Activated naive CD4-positive, alpha-beta T cell treated with anti-CD3 and anti-CD28 coated beads, Interleukin-2, amount 50 U/mL, for 16 hours (primary cell): Measurements from ENCODE around the gene GLCE.
"Not testable (repeated sequence)": the region's sequence is repeated elsewhere in the genome, so short reads cannot be mapped to it uniquely, and the experiment has no call there.

ENCODE experiments used
- DNase-seq: peaks from one replicate; pipeline ENCODE4 v3.0.0-alpha.2; 2020

GLCE gene

DNA sequence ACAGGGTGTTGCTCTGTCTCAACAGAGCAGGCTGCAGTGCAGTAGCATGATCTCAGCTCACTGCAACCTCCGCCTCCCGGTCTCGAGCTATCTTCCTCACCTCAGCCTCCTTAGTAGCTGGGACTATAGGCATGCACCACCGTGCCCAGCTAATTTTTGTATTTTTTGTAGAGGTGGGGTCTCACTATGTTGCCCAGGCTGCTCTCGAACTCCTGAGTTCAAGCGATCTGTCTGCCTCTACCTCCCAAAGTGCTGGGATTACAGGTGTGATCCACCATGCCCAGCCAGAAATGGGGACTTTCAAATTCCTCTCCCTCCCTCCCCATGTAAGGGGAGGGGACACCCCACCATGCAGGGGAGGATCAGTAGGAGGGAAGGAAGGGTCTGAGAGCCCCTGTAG, 141.7 kb downstream of the GLCE start:
- not testable (repeated sequence) for DNase-seq

DNA sequence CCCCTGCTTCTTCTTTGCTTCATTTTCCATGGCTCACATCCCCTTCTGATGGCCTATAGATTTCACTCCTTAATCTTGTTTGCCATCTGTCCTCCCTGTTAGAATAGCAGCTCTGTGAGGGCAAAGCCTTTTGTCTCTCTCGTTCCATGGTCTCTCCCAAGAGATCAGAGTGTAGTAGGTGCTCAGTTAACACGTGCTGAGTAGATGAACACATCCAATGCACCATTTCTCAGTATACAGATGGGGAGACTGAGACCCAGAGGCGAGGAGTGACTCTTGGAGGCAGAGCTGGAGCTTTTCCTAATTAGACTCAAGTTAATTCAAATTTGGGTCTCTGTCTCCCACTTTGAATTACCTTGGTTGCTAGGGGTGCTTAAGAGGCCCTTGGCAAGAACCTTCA, 142.5 kb downstream of the GLCE start:
- DNase-seq = no peak

DNA sequence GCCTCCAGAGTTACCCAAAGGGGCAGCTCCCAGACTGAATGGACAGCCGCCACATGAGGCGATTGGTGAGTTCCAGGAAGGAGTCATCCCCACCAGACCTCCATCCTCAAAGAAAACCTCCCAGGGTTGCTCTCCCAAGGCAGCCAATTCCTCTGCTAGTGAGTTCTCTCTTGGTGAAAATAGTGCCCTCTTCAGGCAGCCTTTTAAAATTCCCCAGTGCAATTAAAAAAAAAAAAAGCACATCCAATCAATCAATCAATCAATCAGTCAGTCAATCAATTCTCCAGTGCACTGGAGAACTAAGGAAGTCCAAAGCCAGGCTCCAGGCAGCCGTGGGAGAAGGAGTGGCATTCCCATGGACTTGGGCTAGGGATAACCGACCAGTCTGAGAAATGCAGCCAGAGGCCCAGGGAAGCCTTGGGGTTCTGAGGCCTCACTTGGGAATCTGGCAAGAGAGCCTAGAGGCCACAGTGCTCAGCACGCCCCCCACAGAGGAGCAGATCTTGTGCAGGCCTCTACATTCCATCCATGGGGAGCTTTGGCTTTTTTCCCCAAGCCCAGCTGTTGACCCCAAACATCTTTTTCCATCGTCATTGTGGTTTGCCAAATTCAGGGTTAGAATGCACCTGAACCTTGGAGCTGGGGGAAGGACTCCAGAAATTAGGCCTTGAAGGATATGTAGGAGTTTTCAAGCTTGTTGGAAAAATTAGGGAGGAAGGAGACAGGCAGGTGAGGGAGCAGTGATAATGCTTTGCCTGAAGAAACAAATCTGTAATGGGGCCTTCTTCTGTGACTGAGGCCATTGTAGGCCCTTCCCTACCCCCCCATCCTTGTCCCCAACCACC, 143.1 kb downstream of the GLCE start:
- DNase-seq = no peak

DNA sequence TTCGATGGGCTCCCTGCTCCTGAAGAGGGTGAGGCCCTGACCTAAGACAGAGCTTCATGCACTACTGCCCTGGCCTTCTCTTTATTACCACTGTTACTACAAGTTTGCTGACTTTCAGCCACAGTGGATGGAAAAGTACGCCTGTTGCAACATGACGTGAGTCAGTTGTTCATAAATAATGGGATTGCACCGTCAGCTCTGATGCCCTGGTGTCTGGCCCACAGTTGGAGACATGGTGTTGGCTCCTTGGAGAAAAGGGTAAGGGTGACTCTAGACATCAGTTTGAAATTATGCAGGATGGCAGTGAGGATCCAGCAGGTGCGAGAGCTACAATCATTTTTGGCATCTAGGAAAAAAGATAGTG, 143.7 kb downstream of the GLCE start:
- no peak for DNase-seq

DNA sequence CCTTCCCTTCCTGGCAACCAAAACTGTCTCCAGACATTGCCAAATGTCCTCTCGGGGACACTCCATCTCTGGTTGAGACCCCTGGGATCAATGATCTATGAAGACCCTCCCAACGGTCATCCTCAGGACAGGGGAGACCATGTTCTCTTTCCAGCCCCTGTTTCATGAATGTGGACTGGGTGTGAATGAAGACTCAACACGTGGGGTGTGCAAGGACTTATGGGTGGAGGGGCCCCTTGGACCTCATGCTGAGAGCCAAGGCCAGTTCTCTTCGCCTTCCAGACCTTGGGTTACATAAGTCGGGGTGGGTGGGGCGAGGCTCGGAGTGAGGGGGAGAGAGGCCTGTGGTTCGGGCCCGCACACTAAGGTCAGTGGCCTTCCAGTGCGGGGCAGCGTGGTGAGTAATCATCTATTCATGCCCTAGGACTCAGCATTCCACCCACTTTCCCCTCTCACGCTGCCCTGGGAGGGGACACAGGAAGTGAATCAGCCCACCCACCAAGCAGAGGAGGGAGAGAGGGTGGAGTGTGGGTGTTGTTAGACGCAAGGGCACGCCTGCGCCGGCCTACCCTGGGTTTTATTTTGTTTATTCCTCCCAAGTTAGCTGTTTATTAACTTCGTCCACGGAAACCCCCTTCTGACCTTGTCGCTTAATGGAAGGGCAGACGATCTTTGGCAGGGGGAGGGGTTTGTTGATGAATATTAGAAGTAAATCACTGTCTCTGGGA, 144.9 kb downstream of the GLCE start:
- DNase-seq = no peak

DNA sequence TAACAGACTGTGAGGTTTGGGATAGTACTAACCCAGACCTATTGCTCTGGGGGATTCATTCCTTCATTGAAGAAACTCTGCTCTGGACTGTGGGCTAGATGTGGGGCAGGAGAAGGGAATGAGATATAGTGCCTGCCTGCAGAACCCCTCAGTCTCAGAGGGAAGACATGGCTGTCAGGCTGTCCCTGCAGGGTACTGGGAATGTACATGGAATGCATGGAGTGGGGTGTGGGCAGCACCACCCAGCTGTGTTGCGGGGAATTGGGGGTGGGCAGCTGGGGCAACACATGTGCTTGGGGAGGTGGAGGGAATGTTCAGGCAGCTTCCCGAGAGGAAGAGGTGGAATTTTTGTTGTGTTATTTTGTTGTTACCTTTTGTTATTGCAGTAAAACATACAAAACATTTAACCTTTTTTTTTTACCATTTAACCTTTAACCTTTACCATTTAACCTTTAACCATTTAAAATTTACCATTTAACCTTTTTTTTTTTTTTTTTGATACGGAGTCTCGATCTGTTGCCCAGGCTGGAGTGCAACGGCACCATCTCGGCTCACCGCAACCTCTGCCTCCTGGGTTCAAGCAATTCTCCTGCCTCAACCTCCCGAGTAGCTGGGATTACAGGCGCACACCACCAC, 145.6 kb downstream of the GLCE start:
- DNase-seq = no peak

DNA sequence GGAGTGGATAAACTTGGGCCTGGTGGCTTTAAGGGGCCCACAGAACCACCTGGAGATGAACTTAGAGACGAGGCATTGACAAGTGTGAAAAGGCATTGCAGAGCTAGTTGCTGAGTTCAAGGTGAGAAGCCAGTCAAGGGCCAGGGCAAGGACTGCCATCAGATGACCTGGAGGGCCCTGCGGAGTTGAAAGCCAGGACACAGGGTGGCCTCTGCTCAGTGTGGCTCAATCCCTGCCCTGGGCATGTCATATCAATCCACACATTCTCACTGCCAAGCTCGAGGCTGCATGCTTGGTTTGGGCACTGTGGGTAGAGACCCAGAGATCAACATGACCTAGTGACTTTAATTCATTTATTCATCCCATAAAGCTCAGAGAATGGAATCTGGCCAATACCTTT, 147.5 kb downstream of the GLCE start:
- DNase-seq = no peak

DNA sequence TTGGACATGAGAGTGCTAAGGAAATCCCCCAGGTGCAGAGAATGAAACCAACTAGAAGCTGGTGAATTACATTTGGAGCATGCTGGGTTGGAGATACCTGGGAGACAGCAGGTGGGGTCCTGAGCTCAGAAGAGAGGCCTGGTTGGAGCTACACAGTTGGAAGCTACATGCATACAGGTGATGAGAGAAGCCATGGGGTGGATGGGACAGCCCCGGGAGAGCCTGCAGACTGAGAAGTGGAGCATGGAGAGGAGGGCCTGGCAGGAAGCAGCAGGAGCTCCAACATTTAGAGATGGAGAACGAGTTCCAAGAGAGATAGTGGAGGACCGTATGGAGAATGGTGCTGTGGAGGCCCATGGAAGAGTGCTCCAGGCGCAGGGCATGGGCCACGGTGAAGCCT, 148.5 kb downstream of the GLCE start:
- DNase-seq = no peak

DNA sequence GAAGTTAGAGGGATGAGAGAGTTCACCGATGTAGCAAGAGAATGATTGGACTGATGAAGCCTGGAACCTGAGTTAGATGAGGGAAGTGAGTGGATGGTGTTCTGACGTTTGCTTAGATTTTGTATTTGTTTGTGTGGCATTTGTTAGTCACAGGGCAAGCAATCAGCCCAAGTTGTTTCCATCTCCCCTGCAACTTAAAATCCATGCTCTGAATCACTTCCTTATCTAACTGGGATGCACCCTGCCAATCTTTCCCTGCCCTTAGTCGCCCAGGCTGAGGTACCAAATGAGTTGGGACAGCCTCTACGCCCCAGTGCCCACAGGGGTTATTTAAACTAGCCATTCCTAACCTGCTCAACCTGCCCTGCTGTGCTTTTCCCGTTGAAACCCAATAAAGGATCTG, 150.9 kb downstream of the GLCE start:
- DNase-seq = no peak

DNA sequence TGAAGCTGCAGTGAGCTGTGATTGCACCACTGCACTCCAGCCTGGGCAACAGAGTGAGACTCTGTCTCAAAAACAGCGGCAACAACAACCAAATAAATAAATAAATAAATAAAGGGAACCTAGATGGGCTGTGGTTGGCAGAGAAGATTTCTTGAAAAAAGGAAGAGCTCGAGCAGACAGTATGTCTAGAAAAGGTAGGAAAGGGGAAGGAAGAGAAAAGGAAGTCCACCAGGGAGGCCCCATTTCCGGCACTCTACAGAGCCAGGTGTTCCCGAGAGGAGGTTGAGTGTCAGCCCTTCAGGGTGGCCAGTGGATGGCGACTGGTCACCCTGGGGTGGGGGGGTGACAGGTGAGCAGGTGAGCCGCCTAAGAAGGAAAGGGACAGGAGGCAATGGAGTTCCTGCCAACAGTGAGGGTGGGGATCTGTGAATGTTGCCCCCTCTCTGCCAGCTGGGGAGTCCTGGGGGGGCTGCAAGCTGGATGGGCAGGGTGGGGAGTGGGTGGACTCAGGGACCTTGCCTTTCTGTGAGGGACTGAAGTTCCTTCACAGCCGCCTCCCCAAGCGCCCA, 153.1 kb downstream of the GLCE start:
- DNase-seq = no peak

DNA sequence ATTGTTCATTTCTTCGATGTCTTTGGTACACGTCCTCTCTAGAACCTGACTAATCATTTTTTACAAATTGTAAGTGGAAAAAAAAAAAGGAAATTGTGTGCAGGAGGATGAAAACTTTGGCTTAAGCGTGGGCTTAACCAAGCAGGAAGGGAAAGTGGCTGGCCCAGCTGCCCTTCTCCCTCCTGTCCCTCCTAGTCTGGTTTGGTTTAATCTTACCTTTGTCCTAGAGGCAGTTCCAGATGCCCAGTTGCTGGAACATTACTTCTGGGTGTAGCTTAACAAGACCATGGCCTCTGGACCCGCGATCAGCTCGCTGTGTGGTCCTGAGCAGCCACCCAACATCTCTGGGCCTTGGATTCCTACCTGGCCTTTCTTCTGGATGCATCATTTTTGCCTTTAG, 153.7 kb downstream of the GLCE start:
- no peak for DNase-seq

DNA sequence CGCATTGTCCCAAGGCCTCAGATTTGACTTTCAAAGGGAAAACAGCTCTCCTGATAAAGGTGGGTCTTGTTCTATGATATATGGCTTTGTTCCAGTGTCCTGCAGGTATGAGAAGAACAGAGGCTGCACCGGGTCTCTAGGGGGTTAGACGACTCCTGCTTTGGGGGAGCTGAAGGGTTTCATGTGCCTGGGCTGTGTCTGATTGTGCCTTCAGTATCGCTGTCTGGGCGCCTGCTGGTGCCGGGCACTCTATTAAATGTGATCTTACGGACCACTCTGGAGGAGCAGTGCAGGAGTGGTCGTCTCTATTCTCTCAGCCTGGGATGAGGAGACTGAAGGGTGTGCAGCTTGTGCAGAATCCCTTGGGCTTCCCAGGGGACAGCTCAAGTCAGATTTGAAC, 154.3 kb downstream of the GLCE start:
- DNase-seq = no peak

DNA sequence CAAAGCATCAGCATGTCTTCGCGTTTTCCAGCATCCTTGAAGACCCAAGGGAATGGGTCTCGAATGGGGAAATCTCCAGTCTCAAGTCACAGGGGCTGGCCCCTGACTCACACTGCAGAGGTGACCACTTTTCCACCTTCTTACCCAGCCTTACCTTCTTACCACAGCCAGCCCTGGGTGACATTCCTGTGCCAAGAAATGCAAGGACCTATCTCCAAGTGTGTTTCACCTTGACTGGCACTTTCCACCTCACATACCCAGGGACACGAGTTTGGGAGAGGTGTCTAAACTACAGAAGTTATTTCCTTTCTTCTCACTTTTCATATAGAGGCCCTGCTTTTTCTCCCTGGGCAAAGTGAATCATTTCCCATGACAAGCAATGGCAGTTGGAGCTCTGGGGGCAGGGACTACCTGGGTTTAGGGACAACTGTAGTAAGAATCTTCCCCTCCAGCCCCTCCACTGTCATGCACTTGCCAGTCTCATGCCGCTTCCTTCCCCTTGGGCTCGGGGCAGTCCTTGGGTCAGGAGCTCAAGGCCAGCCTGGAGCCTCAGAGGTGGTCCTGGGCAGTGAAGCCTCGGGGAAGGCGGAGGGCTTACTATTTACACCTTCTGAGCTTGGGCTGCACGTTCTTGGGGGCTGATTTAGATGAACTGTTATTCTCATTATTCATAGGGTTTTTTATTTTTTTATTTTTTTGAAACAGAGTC, 155.1 kb downstream of the GLCE start:
- DNase-seq = no peak

DNA sequence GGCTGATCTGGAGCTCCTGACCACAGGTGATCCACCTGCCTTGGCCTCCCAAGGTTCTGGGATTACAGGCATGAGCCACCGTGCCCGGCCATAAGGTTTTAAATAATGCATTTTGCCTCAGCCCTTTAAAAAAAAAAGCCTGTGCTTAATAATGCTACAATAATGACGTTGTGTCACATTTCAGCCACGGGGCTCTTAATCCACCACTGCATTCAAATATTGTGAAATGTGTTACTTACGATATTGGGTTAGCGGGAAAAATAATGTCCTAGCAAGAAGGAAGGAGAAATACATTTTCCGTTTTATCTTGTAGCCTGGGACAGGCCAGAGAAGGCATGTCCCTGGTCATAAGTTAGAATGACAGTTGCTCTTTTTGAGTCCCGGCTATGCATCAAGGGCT, 155.9 kb downstream of the GLCE start:
- no peak for DNase-seq

DNA sequence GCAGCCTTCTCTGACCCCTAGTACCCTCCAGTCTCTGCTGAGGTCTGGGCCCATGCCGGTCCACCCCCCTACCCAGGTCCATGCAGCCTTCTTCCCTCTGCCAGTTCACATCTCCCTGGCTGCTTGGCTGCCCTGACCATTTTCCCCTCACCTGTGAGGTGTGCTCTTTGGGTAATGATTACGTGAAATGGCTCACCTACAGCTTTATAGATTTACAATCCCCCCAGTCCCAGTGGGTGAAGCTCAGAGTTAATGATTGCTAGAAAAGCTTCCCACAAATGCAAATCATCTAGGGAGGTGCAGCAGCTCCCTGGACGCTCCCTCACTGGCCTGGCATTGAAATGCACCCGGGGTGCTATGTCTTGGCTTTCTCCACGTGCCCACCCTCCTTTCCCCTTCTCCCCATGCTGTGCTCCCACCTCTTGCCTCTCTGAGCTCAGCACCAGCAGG, 157.0 kb downstream of the GLCE start:
- DNase-seq = no peak

DNA sequence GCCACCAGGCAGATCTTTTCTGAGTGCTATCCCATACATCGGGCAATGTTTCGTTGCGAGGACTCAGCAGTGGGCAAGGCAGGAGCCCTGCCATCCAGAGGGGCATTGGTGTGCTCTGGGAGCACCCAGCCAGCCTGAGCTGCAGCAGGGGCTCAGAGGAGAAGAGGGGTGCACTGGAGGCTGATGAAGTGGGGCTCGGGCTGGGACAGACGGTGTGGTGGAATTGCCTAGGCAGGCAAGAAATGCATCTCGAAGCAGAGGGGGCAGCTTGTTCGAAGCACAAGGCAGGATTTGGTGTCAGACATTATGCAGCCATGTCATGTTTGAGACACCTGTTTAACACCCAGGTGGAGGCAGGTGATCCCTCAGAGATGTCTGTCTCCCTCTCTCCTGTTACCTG, 157.6 kb downstream of the GLCE start:
- no peak for DNase-seq

DNA sequence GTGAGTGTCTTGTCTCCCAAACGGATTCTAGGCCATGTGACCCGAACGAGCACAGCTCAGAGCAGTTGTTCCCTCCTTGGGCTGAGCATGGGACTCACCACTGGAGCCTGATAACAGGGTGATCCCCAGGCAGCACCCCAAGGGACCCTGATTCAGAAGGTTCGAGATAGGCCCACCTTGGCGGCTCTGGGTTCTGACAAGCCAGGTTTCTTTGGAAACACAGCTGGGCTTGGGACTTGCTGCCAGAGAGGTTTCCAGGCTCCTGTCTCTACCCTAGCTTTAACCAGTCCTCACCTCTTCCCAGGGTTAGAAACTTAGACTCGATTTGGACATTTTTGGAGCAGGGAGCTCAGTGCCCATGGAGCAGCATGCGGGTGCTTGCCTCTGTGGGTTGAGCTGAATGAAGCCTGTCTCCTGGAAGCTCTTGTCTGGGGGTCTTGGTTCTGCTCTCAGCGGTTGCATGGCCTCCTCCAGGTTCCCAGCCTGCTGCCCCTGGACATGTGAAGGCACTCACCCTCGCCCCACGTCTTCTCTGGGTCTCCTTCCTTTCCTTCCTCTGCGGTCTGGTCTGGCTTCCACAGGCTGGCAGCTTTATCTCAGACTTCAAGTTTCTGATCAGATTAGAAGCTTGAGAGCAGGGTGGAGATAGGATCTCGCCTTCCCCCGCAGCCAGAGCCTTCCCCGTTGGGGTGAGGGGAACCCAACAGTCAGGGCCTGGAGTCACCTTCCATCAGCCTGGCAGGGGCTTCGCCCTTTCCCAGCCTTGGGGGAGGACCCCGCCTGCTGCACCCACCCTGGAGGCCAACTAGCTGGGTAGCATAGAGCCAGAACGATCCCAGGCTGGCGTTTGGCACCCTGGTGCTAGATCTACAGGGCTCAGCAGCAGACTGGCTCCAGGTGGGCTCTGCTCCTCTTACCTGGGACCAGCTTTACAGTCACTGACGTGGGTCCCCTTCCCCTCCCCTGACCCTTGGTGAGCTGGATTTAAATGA, 159.2 kb downstream of the GLCE start:
- no peak for DNase-seq

DNA sequence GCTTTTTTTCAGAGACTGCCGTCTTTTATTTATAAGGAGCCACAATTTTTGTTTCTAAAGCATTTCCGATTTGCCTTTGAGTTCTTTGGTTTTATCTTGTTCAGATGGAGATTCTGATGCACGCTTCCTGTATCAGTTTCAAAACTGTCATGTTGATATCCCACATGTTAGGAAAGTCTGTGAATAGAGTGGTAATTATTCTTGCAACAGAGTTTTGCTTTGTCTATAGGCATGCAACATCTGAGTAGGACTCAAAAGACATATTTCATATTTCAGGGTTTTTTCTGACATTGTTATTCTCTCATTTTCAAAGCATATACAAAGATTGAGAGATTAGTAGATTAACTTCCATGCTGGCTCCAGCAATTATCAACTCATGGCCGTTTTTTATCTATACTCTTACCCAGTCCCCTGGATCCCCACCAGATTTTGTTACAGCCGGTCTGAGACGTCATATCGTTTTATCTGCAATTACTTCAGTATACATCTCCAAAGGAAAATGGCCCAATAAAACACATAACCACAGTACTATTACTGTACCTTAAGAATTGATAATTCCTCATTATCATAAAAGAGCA, 160.6 kb downstream of the GLCE start:
- DNase-seq = no peak
